ENCODE measurements around the gene SPATA3.

The SPATA3 gene

DNA sequence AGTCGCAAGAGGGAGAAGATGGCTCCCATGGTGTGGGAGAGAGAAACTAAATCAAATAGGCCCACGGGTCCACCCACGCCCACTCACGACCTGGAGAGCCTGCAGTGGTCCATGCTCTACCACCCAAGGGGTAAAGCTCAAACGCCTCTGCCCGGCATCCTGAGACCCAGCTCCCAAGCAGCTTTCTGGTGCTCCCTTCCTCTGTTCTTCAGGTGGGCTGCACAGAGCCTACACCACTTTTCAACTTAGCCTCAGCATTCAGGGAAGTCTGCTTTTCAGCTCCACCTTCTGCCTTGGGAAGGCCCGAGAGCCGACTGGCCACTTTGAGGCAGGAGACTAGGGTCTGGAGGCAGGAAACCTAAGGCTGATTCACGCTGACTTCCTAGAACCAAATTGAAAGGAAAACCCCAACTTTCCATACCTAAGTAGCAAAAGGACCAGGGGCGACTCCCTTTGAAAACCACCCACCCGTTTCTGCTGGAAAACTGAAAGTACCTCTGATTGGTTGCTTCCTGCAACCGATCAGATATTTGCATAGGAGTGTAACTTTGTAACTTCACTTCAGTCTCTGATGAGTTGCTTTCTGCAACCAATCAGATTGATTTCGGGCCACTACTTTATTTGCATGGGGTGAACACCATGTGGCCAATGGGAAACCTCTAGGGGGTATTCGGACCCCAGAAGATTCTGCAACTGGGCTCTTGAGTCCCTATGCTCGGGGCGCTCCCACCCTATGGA is 26.8 kb upstream of the SPATA3 start:
- no peak for DNase-seq

GRCh38 chr2:230969659-230970015 is 26.3 kb upstream of the SPATA3 start:
- DNase-seq = no peak

GRCh38 chr2:230972046-230972445 is 23.9 kb upstream of the SPATA3 start:
- DNase-seq = no peak

DNA sequence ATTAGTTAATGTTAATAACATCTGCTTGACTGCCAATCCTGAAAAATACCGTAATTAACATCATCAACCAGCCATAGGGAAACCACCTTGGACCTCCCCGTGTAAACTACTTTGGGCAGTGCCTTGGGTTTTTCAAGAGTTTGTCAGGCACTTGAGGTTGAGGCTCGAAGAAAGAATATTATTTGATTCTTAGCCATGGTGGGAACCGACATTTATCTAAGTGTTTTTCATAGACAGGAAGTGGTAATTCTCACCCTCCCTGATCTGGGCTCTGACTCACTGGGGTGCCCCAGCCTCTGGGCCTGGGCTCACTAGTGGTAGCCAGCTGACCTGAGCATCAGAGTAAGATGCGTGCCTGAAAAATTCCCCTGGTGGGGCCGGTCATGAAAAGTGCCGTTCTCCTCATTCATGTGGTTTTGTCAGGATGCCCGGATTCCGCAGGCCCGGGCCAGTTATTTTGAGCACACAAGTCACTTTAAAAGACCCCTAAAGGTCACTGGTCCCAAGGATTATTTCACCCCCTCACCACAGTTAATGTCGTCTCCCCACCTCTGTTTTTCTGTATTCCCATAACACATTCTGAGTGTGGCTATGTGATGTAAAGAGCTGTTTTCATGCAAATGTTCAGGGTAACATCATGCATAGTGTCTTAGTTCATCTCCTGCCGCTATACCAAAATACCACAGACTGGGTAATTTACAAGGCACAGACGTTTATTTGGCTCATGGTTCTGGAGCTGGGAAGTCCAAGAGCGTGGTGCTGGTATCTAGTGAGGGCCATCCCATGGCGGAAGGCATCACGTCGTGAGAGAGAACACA is 21.6 kb upstream of the SPATA3 start:
- DNase-seq = peak; percentile 34

GRCh38 chr2:230975927-230976326 is 20.0 kb upstream of the SPATA3 start:
- no peak for DNase-seq

GRCh38 chr2:230976671-230977171 is 19.2 kb upstream of the SPATA3 start:
- no peak for DNase-seq

DNA sequence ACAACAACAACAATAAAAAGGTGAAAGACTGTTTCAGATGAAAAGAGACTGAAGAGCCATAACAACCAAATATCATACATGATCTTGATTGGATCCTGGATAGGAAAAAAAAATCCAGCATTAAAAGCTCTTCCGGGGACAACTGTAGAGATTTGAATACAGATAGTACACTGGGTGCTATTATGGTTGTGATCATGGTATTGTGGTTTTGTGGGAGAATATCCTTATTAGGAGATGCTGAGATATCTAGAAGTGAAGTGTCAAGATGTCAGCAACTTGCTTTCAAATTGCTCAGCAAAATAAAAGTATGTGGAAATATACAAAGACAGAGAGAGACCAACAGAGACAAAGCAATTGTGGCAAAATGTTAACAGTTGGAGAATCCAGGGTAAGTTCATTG is 15.5 kb upstream of the SPATA3 start:
- DNase-seq = no peak

DNA sequence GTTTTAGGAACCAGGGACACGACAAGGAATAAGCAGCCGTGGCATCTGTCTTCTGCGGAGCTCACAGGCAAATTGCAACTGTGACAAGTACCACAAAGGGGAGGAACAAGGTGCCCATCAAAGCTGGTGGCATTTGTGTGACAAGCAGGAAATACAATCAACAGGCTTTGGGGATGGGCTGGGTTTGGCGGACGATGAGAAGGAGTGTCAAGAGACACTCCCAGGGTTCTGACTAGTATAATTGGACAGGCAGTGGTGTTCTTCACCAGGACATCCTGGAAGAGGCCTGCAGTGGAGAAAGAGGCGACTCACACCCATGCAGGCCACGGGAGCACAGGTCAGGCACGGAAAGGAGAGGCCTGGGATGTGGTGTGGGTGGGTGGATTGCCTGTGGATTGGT is 14.2 kb upstream of the SPATA3 start:
- no peak for DNase-seq

- no peak for DNase-seq
These were observed 13.8 kb upstream of the SPATA3 start for GRCh38 chr2:230982126-230982525.

DNA sequence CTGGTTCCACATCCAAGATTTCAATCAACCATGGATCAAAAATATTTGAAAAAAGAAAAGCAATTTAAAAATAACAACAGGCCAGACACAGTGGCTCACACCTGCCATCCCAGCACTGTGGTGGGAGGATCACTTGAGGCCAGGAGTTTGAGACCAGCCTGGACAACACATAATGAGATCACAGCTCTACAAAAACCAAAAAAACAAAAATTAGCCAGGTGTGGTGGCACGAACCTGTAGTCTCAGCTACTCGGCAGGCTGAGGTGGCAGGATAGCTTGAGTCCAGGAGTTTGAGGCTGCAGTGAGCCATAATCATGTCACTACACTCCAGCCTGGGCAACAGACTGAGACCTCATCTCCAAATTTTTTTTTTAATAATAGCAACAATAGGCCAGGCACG is 13.4 kb upstream of the SPATA3 start:
- no peak for DNase-seq

DNA sequence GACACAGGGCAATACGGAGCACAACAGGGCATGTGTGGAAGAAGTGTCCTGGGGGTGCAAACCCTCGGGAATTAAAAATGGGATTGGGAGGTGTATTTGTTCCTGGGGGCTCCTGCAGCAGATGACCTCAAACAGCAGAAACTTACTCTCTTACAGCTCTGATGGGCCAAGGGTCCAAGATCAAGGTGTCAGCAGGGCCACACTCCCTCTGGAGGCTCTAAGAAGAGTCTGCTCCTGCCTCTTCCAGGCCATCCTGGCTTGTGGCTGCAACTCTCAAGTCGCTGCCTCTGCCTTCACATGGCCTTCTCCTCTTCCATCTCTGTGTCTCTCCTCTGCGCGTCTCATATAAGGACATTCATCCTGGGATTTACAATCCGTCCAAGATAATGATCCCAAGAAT is 12.4 kb upstream of the SPATA3 start:
- no peak for DNase-seq

DNA sequence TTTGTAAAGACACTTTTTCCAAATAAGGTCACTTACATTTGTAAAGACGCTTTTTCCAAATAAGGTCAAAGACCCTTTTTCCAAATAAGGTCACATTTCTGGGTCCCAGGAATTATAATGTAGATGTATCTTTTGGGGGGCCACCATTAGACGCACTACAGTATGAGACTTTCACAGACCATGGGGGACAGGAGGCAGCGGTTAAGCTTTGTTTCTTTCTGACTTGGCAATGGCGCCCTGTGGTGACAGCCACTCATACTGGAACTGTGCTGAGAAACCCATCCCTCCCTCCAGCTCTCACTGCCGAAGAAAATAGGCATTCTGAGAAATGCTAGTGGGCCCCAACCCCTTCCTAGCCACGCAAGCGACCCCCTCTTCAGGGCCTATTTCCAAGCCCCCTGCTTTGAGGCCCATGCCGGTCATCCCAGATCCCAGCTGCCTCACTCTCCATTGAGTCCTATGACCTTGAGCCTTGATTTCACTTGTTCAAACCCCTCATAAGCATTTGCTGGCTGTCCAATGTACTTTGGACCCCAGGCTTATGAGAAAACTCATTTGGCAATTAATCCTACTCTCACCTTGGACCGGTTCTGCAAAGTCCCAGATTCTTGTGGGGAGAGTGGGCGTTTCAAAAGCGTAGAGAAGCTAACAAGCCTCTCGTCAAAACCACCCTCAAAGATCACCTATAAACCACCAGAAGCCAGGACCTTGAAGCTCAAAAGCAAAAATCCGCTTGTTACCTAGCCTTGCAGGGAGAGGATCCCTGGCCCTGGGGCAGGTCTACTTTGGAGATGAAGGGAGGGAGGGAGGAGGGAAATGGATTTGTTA is 11.3 kb upstream of the SPATA3 start:
- no peak for DNase-seq

DNA sequence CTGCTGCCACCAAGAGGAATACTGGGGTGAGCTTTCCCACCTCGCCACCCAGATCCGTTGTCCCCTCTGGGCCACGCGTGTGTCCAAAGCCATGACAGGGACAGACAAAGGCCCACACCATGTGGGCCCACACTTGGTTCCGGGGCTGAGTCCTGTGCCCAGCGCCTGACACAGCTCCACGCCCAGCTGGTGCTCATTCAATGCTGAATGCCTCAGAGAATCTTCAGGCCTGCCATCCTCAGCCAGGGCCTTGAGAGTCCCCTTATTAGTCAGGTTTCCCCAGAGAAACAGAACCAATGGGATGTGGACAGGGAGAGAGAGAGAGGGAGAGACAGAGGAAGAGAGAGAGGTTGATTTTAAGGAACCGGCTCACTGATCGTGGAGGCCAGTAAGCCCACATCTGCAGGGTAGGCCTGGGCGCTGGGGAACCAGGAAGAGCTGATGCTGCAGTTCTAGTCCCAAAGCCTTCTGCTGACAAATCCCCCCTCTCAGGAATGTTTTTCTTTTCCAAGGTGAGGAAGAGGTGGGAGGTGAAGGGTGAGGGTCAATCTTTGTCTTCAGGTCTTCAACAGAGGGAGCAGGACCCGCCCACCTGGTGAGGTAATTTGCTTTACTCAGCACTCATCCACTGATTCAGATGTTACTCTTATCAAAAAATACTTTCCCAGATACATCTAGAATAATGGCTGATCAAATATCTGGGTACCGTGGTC is 10.2 kb upstream of the SPATA3 start:
- DNase-seq = no peak

- DNase-seq = no peak
These were observed 9.3 kb upstream of the SPATA3 start for GRCh38 chr2:230986520-230987136.

DNA sequence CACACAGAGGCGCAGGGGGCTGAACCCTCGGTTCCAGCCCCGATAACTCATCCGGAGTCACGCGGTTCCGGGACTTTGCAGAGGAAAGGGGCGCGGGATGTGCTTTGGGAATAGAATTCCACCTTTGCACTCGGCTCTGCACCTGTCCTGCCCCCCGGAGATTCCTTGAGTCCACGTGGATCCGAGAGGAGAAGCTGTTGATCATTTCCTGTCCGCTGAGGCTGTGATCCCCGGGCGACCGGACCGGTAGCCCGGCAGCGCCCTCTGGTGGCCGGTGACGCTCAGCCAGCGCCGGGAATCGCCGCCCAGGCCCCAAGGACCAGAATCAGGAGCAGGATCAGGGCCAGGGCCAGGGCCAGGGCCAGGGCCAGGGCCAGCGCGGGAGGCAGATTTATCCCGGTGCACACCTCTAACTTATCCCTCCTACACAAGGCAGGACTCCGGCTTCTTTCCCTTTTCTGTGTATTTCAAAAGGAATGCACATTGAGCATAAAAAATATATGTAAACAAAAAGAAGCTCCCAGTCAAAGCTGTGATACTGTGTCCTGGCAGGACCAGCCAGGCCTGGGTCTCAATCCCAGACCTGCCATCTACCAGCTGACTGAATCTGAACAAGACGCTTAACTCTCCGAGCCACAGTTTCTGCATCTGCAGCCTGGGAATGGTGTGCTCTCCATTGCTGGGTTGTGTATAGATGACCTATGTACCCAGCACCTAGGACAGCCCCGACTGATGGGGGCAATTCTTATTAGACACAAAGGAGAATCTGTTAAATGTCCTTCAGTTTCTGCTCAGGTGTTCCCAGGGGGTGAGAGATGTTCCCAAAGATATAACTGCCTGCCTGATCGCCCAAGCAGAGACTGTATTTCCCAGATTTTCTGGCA is 8.5 kb upstream of the SPATA3 start:
- peak; percentile 76 for DNase-seq

DNA sequence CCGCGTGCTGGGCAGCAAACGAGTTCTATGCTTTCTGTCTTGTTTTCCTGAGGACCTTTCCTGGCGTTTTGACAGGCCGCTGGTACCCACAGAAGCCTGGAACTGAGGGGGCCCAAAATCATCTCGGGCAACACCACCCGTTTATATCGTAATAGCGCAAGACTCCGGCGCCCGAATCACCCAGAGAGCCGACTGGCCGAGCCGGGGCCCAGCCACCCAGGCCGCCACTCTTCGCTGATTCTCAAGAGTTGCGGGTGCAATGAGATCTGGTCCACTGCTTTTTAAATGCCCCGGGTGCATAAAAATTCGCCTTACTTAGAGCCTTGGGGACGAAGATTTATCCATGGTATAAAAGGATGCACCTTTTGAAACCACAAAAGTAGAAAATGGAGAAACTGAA is 6.2 kb upstream of the SPATA3 start:
- DNase-seq = no peak

DNA sequence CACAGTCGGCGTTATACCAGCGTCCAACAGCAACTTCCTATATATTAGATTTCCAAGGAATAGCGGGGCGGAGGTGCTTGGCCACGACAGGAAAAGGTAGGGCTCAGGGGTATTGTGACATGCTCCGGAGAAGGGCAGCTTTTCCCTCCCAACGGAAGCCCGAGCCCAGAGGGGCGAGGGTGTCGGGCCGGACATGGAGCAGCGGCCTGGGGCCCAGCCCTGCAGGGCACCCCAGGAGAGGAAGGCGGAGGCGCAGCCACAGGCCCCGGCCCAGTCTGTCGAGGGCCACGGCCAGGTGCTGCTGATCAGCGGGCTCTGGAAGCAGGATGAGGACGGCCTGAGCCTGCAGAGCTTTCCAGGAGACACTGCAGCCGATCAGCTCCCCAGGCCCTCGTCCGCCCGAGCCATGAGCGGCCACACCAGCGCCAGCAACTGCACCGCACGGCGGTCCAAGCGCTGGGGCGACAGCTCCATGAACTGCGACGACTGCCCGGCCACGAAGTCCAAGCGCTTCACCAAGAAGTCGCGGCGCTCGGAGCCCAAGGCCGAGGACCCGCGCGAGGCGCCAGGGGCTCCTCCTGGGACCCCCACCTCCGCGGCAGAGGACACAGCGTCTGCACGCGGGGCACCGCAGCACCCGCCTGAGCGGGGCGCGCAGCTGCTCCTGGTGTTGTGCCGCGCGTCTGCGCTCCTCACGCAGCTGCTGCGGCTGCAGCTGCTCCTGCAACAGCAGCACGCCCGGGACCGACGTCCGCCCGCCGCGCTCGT is 5.6 kb upstream of the SPATA3 start:
- no peak for DNase-seq

DNA sequence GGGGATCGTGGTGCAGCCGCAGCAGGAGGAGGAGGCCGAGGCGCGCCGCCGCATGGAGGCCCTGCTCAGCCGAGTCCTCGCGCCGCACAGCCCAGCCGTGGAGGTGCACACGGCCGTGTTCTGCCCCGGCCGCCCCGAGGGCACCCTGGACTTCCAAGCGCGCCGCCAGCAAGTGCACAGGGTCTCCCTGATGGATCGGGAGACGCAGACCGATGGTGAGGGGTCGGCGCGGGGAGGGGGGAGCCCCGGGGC is 5.1 kb upstream of the SPATA3 start:
- DNase-seq = no peak

GRCh38 chr2:230991598-230991997 is 4.3 kb upstream of the SPATA3 start:
- DNase-seq = no peak

GRCh38 chr2:230996661-230997060 is 740 bp downstream of the SPATA3 start:
- no peak for DNase-seq

GRCh38 chr2:230998882-230999281 is 3.0 kb downstream of the SPATA3 start:
- no peak for DNase-seq

All from kidney glomerular epithelial cell (primary cell).